Measurements from ENCODE around the gene PRR5. TPM values are rescaled to one million over a fixed set of nuclear protein-coding genes. Genes with fewer than 3 reads are reported as not detected.

PRR5 gene
- total and polyA plus RNA-seq, 4 donors = 11.5 to 49.1 (median 19.3) TPM

DNA sequence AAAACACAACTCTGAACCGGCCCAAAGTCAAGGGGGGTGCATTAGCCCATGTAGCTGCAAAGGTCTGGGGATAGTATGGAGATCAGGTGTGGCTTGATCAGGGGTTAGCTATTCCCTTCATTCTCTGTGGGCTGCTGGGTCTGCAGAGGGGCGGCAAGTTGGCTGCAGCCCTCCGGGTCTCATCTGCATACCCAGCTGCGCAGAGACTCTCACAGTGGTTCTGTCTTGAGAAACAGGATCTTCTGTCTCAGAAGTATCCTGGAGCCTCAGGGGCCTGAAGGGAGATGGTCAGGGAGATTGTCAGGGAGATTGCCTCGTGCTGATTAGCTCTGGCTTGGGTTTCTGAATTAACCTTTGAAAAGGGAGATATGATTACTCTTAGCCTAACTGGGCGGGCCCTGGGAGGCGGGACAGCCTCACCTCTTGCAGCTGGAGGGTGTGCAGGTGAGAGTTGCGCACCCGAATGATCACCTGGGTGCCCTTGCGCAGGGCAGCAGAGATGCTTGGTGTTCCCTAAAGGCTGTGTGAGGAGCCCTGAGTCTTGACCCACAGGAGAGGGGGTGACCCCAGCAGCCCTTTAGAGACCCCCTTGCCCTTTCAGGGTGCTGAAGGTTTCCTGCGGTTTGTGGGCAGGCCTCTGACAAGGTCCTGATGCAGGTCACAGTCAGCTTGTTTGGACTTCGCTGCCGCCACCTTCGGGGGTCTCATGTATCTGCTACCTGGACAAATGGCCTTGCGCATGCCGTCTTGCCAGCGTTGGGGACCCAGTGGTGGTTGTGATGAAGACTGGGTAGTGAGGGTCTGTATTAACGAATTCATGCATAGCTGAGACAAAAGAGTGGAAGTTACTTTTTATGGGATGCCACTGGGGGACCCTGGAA is 57.7 kb downstream of the PRR5 start (continued):
- TF ChIP-seq, protein P1, sequence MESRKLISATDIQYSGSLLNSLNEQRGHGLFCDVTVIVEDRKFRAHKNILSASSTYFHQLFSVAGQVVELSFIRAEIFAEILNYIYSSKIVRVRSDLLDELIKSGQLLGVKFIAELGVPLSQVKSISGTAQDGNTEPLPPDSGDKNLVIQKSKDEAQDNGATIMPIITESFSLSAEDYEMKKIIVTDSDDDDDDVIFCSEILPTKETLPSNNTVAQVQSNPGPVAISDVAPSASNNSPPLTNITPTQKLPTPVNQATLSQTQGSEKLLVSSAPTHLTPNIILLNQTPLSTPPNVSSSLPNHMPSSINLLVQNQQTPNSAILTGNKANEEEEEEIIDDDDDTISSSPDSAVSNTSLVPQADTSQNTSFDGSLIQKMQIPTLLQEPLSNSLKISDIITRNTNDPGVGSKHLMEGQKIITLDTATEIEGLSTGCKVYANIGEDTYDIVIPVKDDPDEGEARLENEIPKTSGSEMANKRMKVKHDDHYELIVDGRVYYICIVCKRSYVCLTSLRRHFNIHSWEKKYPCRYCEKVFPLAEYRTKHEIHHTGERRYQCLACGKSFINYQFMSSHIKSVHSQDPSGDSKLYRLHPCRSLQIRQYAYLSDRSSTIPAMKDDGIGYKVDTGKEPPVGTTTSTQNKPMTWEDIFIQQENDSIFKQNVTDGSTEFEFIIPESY (IDR thresholded peaks at IDR 0.05) = no peak

DNA sequence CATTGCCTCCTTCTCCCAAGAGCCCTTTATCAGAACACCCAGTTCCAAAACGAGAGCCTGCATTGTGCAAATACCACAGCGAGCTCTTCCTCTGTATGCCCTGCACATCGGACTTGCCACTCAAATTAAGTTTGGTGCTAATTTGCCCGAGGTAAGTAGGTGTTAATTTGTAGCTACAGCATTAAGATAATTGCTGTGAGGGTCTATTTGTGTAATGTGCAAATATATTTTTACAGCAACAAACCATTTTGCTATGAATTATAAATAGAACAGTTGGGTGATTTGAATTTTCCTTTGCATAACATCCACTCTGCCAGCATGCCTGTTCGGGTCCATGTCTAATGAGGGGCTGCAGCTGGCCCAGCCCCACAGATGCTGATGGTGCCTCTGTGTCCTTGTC is 58.5 kb downstream of the PRR5 start:
- H3K4me3 ChIP-seq (ENCODE audit: low read depth in 1 of 3, low read length in 3 of 3) = no peak overlapping the region
- no peaks in the 10 kb centered on the region for H3K36me3 ChIP-seq (ENCODE audit: control insufficient read depth in 4 of 4, insufficient read depth in 3 of 4, low read depth in 1 of 4, low read length in 3 of 4)
- no peak overlapping the region for H3K27ac ChIP-seq (ENCODE audit: low read depth in 1 of 2, low read length in 2 of 2)
- no peak for TF ChIP-seq FOXA1 (IDR thresholded peaks at IDR 0.05)
- TF ChIP-seq TAF1 (conservative IDR thresholded peaks at IDR 0.05) = no peak
- TF ChIP-seq HNF4A (conservative IDR thresholded peaks at IDR 0.05) = no peak
- no peak for TF ChIP-seq GABPA (IDR thresholded peaks at IDR 0.05 in 1 of 2, conservative IDR thresholded peaks at IDR 0.05 in 1 of 2)
- no peak for TF ChIP-seq HNF4G (IDR thresholded peaks at IDR 0.05)
- TF ChIP-seq FOXA2 (IDR thresholded peaks at IDR 0.05) = no peak
- no peak for TF ChIP-seq RXRA (IDR thresholded peaks at IDR 0.05)
- TF ChIP-seq NR2F2 (IDR thresholded peaks at IDR 0.05) = no peak
- TF ChIP-seq, protein P2, sequence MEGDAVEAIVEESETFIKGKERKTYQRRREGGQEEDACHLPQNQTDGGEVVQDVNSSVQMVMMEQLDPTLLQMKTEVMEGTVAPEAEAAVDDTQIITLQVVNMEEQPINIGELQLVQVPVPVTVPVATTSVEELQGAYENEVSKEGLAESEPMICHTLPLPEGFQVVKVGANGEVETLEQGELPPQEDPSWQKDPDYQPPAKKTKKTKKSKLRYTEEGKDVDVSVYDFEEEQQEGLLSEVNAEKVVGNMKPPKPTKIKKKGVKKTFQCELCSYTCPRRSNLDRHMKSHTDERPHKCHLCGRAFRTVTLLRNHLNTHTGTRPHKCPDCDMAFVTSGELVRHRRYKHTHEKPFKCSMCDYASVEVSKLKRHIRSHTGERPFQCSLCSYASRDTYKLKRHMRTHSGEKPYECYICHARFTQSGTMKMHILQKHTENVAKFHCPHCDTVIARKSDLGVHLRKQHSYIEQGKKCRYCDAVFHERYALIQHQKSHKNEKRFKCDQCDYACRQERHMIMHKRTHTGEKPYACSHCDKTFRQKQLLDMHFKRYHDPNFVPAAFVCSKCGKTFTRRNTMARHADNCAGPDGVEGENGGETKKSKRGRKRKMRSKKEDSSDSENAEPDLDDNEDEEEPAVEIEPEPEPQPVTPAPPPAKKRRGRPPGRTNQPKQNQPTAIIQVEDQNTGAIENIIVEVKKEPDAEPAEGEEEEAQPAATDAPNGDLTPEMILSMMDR (IDR thresholded peaks at IDR 0.05; ENCODE audit: low read depth, low read length, missing input control) = no peak
- no peak for TF ChIP-seq JUND (IDR thresholded peaks at IDR 0.05)
- TF ChIP-seq RAD21 (IDR thresholded peaks at IDR 0.05) = no peak
- TF ChIP-seq, protein P3, sequence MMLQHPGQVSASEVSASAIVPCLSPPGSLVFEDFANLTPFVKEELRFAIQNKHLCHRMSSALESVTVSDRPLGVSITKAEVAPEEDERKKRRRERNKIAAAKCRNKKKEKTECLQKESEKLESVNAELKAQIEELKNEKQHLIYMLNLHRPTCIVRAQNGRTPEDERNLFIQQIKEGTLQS (IDR thresholded peaks at IDR 0.05) = no peak
- TF ChIP-seq, protein P4, sequence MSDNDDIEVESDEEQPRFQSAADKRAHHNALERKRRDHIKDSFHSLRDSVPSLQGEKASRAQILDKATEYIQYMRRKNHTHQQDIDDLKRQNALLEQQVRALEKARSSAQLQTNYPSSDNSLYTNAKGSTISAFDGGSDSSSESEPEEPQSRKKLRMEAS (IDR thresholded peaks at IDR 0.05) = no peak
- TF ChIP-seq YY1 (IDR thresholded peaks at IDR 0.05) = no peak
- no peak for TF ChIP-seq SP1 (IDR thresholded peaks at IDR 0.05)
- TF ChIP-seq EGR1 (IDR thresholded peaks at IDR 0.05; ENCODE audit: low read depth in 2 of 2) = no peak
- TF ChIP-seq, protein P5, sequence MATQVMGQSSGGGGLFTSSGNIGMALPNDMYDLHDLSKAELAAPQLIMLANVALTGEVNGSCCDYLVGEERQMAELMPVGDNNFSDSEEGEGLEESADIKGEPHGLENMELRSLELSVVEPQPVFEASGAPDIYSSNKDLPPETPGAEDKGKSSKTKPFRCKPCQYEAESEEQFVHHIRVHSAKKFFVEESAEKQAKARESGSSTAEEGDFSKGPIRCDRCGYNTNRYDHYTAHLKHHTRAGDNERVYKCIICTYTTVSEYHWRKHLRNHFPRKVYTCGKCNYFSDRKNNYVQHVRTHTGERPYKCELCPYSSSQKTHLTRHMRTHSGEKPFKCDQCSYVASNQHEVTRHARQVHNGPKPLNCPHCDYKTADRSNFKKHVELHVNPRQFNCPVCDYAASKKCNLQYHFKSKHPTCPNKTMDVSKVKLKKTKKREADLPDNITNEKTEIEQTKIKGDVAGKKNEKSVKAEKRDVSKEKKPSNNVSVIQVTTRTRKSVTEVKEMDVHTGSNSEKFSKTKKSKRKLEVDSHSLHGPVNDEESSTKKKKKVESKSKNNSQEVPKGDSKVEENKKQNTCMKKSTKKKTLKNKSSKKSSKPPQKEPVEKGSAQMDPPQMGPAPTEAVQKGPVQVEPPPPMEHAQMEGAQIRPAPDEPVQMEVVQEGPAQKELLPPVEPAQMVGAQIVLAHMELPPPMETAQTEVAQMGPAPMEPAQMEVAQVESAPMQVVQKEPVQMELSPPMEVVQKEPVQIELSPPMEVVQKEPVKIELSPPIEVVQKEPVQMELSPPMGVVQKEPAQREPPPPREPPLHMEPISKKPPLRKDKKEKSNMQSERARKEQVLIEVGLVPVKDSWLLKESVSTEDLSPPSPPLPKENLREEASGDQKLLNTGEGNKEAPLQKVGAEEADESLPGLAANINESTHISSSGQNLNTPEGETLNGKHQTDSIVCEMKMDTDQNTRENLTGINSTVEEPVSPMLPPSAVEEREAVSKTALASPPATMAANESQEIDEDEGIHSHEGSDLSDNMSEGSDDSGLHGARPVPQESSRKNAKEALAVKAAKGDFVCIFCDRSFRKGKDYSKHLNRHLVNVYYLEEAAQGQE (IDR thresholded peaks at IDR 0.05) = no peak
- TF ChIP-seq, protein P1 (IDR thresholded peaks at IDR 0.05) = no peak
- no peak overlapping the region for H3K9ac ChIP-seq (ENCODE audit: low read depth in 1 of 2, low read length in 2 of 2)
- DNase-seq (ENCODE audit: low spot score) = no peak
- WGBS = 70% methylated on average over 5 of the region's 5 CpGs
- H3K4me1 ChIP-seq (ENCODE audit: control insufficient read depth in 4 of 4, insufficient read depth in 4 of 4, low read length in 3 of 4) = no peaks in the 10 kb centered on the region
- no peaks in the 10 kb centered on the region for H3K9me3 ChIP-seq (ENCODE audit: control insufficient read depth in 4 of 4, low read length in 3 of 4)
- H3K27me3 ChIP-seq (ENCODE audit: control insufficient read depth in 4 of 4, insufficient read depth in 4 of 4, low read length in 3 of 4) = no peaks in the 10 kb centered on the region
